ENCODE data around the gene RAB14.

Gene RAB14

DNA sequence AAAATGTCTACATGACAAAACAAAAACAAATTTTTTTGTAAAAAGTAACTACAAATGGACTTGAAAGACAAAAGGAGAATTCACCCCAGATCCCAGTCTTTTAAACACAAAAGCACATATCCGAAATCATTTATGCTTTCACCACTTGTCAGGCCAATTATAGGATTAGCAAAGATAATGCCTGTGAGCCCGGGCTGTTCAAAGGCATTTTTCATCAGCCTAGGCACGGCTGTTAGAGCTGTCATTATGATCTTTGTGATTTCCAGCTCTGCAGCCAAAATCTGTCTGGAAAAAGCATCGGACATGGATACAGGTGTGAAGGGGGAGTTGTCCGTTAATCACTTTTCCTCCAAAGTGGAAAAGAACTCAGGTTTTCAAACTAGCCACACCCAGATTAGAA, 23.6 kb upstream of the RAB14 start:
- no peaks in the 10 kb centered on the region for H3K79me2 ChIP-seq (ENCODE audit: low read length)
- H3K4me3 ChIP-seq (ENCODE audit: low read length): no peak overlapping the region
- no peak overlapping the region for H3K4me2 ChIP-seq (ENCODE audit: low read length)
- H3K36me3 ChIP-seq (replicated peaks; ENCODE audit: low read depth, low read length): no peaks in the 10 kb centered on the region
- no peaks in the 10 kb centered on the region for H3K4me1 ChIP-seq (ENCODE audit: low read length)
- H3K27ac ChIP-seq (ENCODE audit: low read length): no peak overlapping the region
- no peaks in the 10 kb centered on the region for H3K27me3 ChIP-seq (ENCODE audit: low read depth, low read length)
- H3K9ac ChIP-seq (ENCODE audit: low read length): no peak overlapping the region
- no peak overlapping the region for H2AFZ ChIP-seq (ENCODE audit: low read depth, low read length)
- no peaks in the 10 kb centered on the region for H4K20me1 ChIP-seq (ENCODE audit: insufficient read depth, low read length)
- TF ChIP-seq EZH2phosphoT487 (IDR thresholded peaks at IDR 0.05; ENCODE audit: low read depth): no peak
- TF ChIP-seq, protein P1, sequence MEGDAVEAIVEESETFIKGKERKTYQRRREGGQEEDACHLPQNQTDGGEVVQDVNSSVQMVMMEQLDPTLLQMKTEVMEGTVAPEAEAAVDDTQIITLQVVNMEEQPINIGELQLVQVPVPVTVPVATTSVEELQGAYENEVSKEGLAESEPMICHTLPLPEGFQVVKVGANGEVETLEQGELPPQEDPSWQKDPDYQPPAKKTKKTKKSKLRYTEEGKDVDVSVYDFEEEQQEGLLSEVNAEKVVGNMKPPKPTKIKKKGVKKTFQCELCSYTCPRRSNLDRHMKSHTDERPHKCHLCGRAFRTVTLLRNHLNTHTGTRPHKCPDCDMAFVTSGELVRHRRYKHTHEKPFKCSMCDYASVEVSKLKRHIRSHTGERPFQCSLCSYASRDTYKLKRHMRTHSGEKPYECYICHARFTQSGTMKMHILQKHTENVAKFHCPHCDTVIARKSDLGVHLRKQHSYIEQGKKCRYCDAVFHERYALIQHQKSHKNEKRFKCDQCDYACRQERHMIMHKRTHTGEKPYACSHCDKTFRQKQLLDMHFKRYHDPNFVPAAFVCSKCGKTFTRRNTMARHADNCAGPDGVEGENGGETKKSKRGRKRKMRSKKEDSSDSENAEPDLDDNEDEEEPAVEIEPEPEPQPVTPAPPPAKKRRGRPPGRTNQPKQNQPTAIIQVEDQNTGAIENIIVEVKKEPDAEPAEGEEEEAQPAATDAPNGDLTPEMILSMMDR (IDR thresholded peaks at IDR 0.05; ENCODE audit: low read depth, low read length): no peak
- no peaks in the 10 kb centered on the region for H3K9me3 ChIP-seq (ENCODE audit: insufficient read depth, low read length)

DNA sequence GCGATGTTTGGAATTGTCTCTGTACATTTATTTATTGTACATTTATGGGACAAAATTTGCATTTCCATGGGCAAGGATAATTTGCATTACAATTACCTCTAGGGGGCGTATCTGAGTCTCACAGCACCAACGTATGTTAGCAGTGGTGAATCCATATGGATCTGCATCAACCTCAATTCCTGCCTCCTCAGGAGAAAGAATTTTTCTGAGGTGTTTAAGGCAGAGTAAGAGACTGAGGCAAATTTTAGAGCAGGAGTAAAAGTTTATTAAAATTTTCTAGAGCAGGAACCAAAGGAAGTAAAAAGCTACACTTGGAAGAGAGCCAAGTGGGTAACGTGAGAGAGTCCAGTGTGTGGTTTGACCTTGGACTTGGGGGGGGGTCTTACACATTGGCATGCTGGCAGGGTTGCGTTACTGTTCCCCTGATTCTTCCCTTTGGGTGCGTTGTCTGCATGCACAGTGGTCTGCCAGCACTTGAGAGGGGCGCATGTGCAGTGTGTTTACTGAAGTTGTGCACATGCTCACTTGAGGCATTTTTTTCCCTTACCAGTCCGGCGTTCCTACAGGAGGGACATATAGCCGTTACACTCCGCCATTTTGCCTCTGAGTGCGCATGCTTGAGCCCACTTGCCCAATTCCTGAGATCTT, 21.0 kb upstream of the RAB14 start:
- Histone ChIP-seq H3K9ac (ENCODE audit: low read length) (no peak overlapping the region), H3K79me2 (ENCODE audit: low read length) (no peaks in the 10 kb centered on the region), H2AFZ (ENCODE audit: low read depth, low read length) (no peak overlapping the region), H3K27me3 (ENCODE audit: low read depth, low read length) (no peaks in the 10 kb centered on the region), H3K9me3 (ENCODE audit: insufficient read depth, low read length) (no peaks in the 10 kb centered on the region), H3K4me1 (ENCODE audit: low read length) (peaks cover 12% of the 10 kb centered on the region), H3K27ac (ENCODE audit: low read length) (no peak overlapping the region), H4K20me1 (ENCODE audit: insufficient read depth, low read length) (no peaks in the 10 kb centered on the region), H3K36me3 (replicated peaks; ENCODE audit: low read depth, low read length) (no peaks in the 10 kb centered on the region), H3K4me3 (ENCODE audit: low read length) (no peak overlapping the region), H3K4me2 (ENCODE audit: low read length) (no peak overlapping the region)
- TF ChIP-seq EZH2phosphoT487 (IDR thresholded peaks at IDR 0.05; ENCODE audit: low read depth): no peak
- TF ChIP-seq, protein P1 (IDR thresholded peaks at IDR 0.05; ENCODE audit: low read depth, low read length): peak; percentile 76

DNA sequence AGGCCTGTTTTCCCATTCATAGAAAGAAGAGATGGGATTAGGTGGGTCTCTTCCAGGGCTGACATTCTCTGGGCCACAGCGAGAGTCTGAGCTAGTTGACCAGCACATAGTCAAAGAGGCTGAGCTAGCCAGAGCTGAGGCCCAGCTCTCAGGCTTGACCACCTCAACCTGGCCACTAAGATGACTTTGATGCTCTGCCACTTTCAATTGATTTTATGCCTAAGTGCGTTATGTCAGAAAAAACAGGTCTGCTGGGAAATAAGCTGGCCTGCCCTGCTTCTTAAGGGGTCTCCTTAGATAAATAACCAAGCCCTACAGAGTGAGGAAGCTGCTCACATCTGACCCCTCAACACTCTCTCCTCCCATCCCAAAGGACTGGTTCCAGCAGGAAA, 20.0 kb upstream of the RAB14 start:
- no peak for TF ChIP-seq EZH2phosphoT487 (IDR thresholded peaks at IDR 0.05; ENCODE audit: low read depth)
- TF ChIP-seq, protein P1 (IDR thresholded peaks at IDR 0.05; ENCODE audit: low read depth, low read length): no peak
- H3K9ac ChIP-seq (ENCODE audit: low read length): no peak overlapping the region

DNA sequence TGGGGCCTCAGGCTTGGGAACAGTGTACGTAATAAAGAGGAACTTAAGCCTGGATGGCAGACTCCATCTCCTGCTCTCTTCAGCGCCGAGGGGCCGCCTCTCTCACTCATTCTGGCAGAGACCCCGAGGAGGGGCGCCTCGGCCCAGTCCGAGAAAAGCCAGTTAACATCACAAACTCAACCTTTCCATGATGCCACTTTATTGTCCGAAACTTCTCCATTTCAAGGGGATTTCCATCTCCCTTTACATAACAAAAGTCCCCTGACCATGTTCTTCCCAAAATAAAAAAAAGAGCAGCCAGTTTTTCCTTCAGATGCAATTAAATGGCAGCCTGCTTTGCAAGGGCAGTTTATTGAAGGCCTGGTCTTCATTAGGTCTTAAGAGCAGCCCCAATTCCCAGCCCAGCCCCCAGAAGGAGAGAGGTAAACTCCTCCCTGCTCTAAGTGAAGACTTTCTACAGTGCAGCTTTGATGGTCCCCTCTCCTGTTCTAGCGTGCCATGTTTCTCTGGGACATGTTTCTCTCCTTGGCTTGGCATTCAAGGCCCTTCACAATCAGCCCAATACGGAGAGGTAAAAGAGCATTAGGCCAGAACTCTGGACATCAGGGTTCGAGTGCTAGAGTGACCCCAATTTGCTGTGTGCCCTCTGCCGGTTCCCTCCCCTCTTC, 19.5 kb upstream of the RAB14 start:
- no peaks in the 10 kb centered on the region for H3K36me3 ChIP-seq (replicated peaks; ENCODE audit: low read depth, low read length)
- H2AFZ ChIP-seq (ENCODE audit: low read depth, low read length): no peak overlapping the region
- no peaks in the 10 kb centered on the region for H3K9me3 ChIP-seq (ENCODE audit: insufficient read depth, low read length)
- no peak overlapping the region for H3K9ac ChIP-seq (ENCODE audit: low read length)
- H4K20me1 ChIP-seq (ENCODE audit: insufficient read depth, low read length): no peaks in the 10 kb centered on the region
- H3K4me1 ChIP-seq (ENCODE audit: low read length): peaks cover 12% of the 10 kb centered on the region
- H3K79me2 ChIP-seq (ENCODE audit: low read length): no peaks in the 10 kb centered on the region
- no peak overlapping the region for H3K4me2 ChIP-seq (ENCODE audit: low read length)
- TF ChIP-seq, protein P1 (IDR thresholded peaks at IDR 0.05; ENCODE audit: low read depth, low read length): no peak
- TF ChIP-seq EZH2phosphoT487 (IDR thresholded peaks at IDR 0.05; ENCODE audit: low read depth): no peak
- H3K4me3 ChIP-seq (ENCODE audit: low read length): no peak overlapping the region
- no peak overlapping the region for H3K27ac ChIP-seq (ENCODE audit: low read length)
- no peaks in the 10 kb centered on the region for H3K27me3 ChIP-seq (ENCODE audit: low read depth, low read length)

More for the DNA sequence above, 20.0 kb upstream of the RAB14 start:
- H3K27me3 ChIP-seq (ENCODE audit: low read depth, low read length): no peaks in the 10 kb centered on the region
- H3K79me2 ChIP-seq (ENCODE audit: low read length): no peaks in the 10 kb centered on the region
- no peak overlapping the region for H3K4me3 ChIP-seq (ENCODE audit: low read length)
- no peak overlapping the region for H3K4me2 ChIP-seq (ENCODE audit: low read length)
- no peaks in the 10 kb centered on the region for H3K9me3 ChIP-seq (ENCODE audit: insufficient read depth, low read length)
- no peaks in the 10 kb centered on the region for H4K20me1 ChIP-seq (ENCODE audit: insufficient read depth, low read length)
- H2AFZ ChIP-seq (ENCODE audit: low read depth, low read length): no peak overlapping the region
- H3K27ac ChIP-seq (ENCODE audit: low read length): no peak overlapping the region
- H3K4me1 ChIP-seq (ENCODE audit: low read length): peaks cover 12% of the 10 kb centered on the region
- no peaks in the 10 kb centered on the region for H3K36me3 ChIP-seq (replicated peaks; ENCODE audit: low read depth, low read length)

Data from OCI-LY3 (cell line).